Epithelial cell of prostate (primary cell): ENCODE results near the gene IL32.
"Not testable (repeated sequence)": the region's sequence is repeated elsewhere in the genome, so short reads cannot be mapped to it uniquely, and the experiment has no call there.

Source experiments
- DNase-seq: peaks from one replicate; pipeline ENCODE4 v3.0.0-alpha.2; 2011; ENCODE audit warnings: low read depth, low spot score
- H3K27ac ChIP-seq: fragments of 450-650 bp; 2 replicates; pipeline ENCODE4 v1.5.1; 2017; ENCODE audit warnings: mild to moderate bottlenecking

IL32 gene

GRCh38 chr16:3050487-3050886 lies 15.0 kb upstream of the IL32 start:
- no peak overlapping the region for H3K27ac ChIP-seq
- DNase-seq = no peak

GRCh38 chr16:3051009-3051408 lies 14.4 kb upstream of the IL32 start:
- H3K27ac ChIP-seq = no peak overlapping the region
- no peak for DNase-seq

GRCh38 chr16:3051494-3051893 lies 13.9 kb upstream of the IL32 start:
- no peak overlapping the region for H3K27ac ChIP-seq
- DNase-seq = no peak

GRCh38 chr16:3052571-3053329 lies 12.7 kb upstream of the IL32 start:
- not testable (repeated sequence) for DNase-seq, H3K27ac ChIP-seq

GRCh38 chr16:3053330-3053710 lies 12.1 kb upstream of the IL32 start:
- not testable (repeated sequence) for DNase-seq, H3K27ac ChIP-seq

GRCh38 chr16:3054965-3055733 lies 10.3 kb upstream of the IL32 start:
- DNase-seq = no peak
- no peak overlapping the region for H3K27ac ChIP-seq

GRCh38 chr16:3055734-3056115 lies 9.7 kb upstream of the IL32 start:
- not testable (repeated sequence) for H3K27ac ChIP-seq, DNase-seq

- DNase-seq = no peak
- no peak overlapping the region for H3K27ac ChIP-seq
These were observed 8.9 kb upstream of the IL32 start for GRCh38 chr16:3056336-3057180.

GRCh38 chr16:3057181-3058138 lies 8.0 kb upstream of the IL32 start:
- DNase-seq = no peak
- no peak overlapping the region for H3K27ac ChIP-seq

GRCh38 chr16:3058139-3059030 lies 7.1 kb upstream of the IL32 start:
- no peak for DNase-seq
- H3K27ac ChIP-seq = peak overlapping the region; percentile 14

- no peak for DNase-seq
- peak overlapping the region; percentile 14 for H3K27ac ChIP-seq
These were observed 6.3 kb upstream of the IL32 start for GRCh38 chr16:3059041-3059722.

- peak overlapping the region; percentile 14 for H3K27ac ChIP-seq
These were observed 5.7 kb upstream of the IL32 start for GRCh38 chr16:3059723-3060242.

GRCh38 chr16:3060339-3061127 lies 4.9 kb upstream of the IL32 start:
- H3K27ac ChIP-seq = no peak overlapping the region
- no peak for DNase-seq

More at GRCh38 chr16:3059723-3060242, 5.7 kb upstream of the IL32 start:
- no peak for DNase-seq

- DNase-seq = no peak
- no peak overlapping the region for H3K27ac ChIP-seq
These were observed 2.9 kb upstream of the IL32 start for GRCh38 chr16:3062553-3062952.

GRCh38 chr16:3063625-3064386 lies 1.6 kb upstream of the IL32 start:
- no peak overlapping the region for H3K27ac ChIP-seq
- no peak for DNase-seq

- no peak overlapping the region for H3K27ac ChIP-seq
- DNase-seq = no peak
These were observed 451 bp downstream of the IL32 start for GRCh38 chr16:3065742-3066439.
